22Rv1 (cell line): ENCODE results near the gene ALG5.

ENCODE experiments used
- ZFX ChIP-seq: fragments of 450-650 bp; IDR thresholded peaks from 2 replicates; pipeline ENCODE4 v1.6.1; 2017; ENCODE audit warnings: antibody characterized with exemption, borderline replicate concordance
- TF ChIP-seq, protein P1 (sequence below): fragments of 450-650 bp; IDR thresholded peaks from 2 replicates; pipeline ENCODE4 v1.5.1; 2017; ENCODE audit warnings: mild to moderate bottlenecking

DNA sequence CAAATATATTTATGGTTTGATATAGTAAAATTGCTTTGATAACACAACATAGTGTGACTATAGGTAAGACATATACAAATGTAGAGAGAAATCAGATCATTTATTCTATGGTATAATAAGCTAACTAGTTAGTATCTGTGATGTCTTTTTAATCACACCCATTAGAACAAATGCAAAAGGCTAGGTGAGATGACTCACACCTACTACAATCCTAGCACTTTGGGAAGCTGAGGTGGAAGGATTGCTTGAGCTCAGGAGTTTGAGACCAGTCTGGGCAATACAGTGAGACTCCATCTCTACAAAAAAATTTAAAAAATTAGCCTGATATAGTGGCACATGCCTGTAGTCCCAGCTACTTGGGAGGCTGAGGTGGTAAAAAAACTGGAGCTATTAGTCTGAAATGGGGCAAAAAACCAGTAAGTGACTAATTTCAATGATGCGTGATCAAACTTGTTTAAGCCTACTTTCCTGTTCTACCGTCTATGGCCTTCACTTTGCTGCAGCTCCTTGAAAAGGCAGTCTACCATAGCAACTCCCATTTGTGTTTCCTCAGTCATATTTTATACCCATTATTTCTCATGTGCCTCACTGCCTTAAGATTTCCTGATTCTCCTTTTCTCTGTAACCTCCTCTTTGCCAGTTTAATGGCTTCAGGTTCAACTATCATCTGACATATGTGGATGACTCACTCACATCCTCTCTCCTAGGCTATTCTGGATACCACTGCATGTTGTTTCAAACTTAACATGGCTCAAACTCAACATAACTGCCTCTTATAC, 12.5 kb downstream of the ALG5 start:
- TF ChIP-seq, protein P1, sequence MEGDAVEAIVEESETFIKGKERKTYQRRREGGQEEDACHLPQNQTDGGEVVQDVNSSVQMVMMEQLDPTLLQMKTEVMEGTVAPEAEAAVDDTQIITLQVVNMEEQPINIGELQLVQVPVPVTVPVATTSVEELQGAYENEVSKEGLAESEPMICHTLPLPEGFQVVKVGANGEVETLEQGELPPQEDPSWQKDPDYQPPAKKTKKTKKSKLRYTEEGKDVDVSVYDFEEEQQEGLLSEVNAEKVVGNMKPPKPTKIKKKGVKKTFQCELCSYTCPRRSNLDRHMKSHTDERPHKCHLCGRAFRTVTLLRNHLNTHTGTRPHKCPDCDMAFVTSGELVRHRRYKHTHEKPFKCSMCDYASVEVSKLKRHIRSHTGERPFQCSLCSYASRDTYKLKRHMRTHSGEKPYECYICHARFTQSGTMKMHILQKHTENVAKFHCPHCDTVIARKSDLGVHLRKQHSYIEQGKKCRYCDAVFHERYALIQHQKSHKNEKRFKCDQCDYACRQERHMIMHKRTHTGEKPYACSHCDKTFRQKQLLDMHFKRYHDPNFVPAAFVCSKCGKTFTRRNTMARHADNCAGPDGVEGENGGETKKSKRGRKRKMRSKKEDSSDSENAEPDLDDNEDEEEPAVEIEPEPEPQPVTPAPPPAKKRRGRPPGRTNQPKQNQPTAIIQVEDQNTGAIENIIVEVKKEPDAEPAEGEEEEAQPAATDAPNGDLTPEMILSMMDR, result no peak
- TF ChIP-seq ZFX, result no peak
